ENCODE measurements around the gene BICC1. TPM values are rescaled to one million over a fixed set of nuclear protein-coding genes. Genes with fewer than 3 reads are reported as not detected.

Gene BICC1
- total and polyA plus RNA-seq, 2 of the 8 experiments (the other 6 are each of a cell fraction or from before 2014, with no cell fraction given) = 0.20 to 0.73 TPM

- ChIA-PET POLR2A (ENCODE audit: partially characterized antibody) (no interaction called here), CTCF (ENCODE audit: partially characterized antibody) (interaction anchor here (0.6 kb wide), 1 partner anchor 615 kb away, joined by 4 read pairs; no protein-coding TSS in a partner anchor)
- no peak overlapping the region for H3K4ac ChIP-seq (replicated peaks; ENCODE audit: insufficient read length, low read depth, low read length)
- no peaks in the 10 kb centered on the region for H3K27me3 ChIP-seq (replicated peaks in 1 of 4; ENCODE audit: control insufficient read depth in 3 of 4, extremely low read depth in 1 of 4, insufficient read depth in 3 of 4, low read length in 3 of 4)
- H2BK12ac ChIP-seq (ENCODE audit: low read depth, low read length) = no peak overlapping the region
- no peaks in the 10 kb centered on the region for H3K79me2 ChIP-seq (ENCODE audit: control insufficient read depth in 1 of 2, insufficient read depth in 2 of 2, low read length in 2 of 2)
- no peaks in the 10 kb centered on the region for H3K79me1 ChIP-seq (ENCODE audit: low read depth, low read length)
- H3K4me2 ChIP-seq (ENCODE audit: insufficient read depth in 1 of 2, low read depth in 2 of 2, low read length in 2 of 2) = no peak overlapping the region
- H3K14ac ChIP-seq (ENCODE audit: insufficient read length) = no peak overlapping the region
- no peak overlapping the region for H4K8ac ChIP-seq (ENCODE audit: extremely low read depth, insufficient read depth, low read length)
- H4K20me1 ChIP-seq (replicated peaks in 1 of 2; ENCODE audit: control insufficient read depth in 1 of 2, insufficient read depth in 2 of 2, low read length in 2 of 2) = no peaks in the 10 kb centered on the region
- no peak overlapping the region for H3K18ac ChIP-seq (ENCODE audit: extremely low read depth, low read length)
- no peak overlapping the region for H2AK5ac ChIP-seq (ENCODE audit: low read depth, low read length)
- H2BK120ac ChIP-seq (replicated peaks; ENCODE audit: low read depth, low read length) = no peak overlapping the region
- H4K5ac ChIP-seq (ENCODE audit: insufficient read length, low read depth, low read length) = no peak overlapping the region
- H2BK20ac ChIP-seq (ENCODE audit: low read length) = no peak overlapping the region
- FAIRE-seq (no peak), DNase-seq (ENCODE audit: low read depth in 1 of 2, low spot score in 2 of 2) (no peak)
- H3K9me3 ChIP-seq (ENCODE audit: insufficient read depth in 2 of 2, low read depth in 1 of 2, low read length in 1 of 2) = no peaks in the 10 kb centered on the region
- H3K9ac ChIP-seq (replicated peaks in 1 of 4; ENCODE audit: extremely low read depth in 1 of 4, low read depth in 3 of 4, low read length in 3 of 4) = no peak overlapping the region
- H2BK5ac ChIP-seq (ENCODE audit: low read depth, low read length) = no peak overlapping the region
- H3K4me1 ChIP-seq (replicated peaks in 1 of 4; ENCODE audit: control insufficient read depth in 3 of 4, insufficient read depth in 4 of 4, low read length in 3 of 4) = no peaks in the 10 kb centered on the region
- H3K23ac ChIP-seq (ENCODE audit: insufficient read length) = no peak overlapping the region
- no peak overlapping the region for H3K56ac ChIP-seq (replicated peaks; ENCODE audit: insufficient read length, low read depth, low read length)
- no peak overlapping the region for H3K27ac ChIP-seq (ENCODE audit: low read depth, low read length)
- WGBS, 2 experiments (ENCODE audit: extremely low coverage in 1 of 2, insufficient coverage in 1 of 2, insufficient read length in 1 of 2, insufficient replicate concordance in 2 of 2, low coverage in 1 of 2, low lambda C conversion rate in 2 of 2, missing lambda C conversion rate in 1 of 2) = 86% methylated on average over 1 of the region's 1 CpG; no CpG with 5 or more reads in 1 of the 2 experiments
- no peaks in the 10 kb centered on the region for H3K36me3 ChIP-seq (ENCODE audit: control insufficient read depth in 2 of 4, insufficient read depth in 4 of 4, low read length in 3 of 4)
- no peak overlapping the region for H2AFZ ChIP-seq (ENCODE audit: low read length)
- no peak overlapping the region for H3K4me3 ChIP-seq (ENCODE audit: extremely low read depth in 1 of 4, insufficient read depth in 2 of 4, low read depth in 3 of 4, low read length in 4 of 4)
- no peak overlapping the region for H2BK15ac ChIP-seq (ENCODE audit: low read length)
- no peaks in the 10 kb centered on the region; the same call in 1 of the 2 replicates for H3K23me2 ChIP-seq (ENCODE audit: low read depth, low read length)
- no peak overlapping the region for H4K91ac ChIP-seq (replicated peaks; ENCODE audit: insufficient read length, low read length)
- no peak for TF ChIP-seq BRCA1 (IDR thresholded peaks at IDR 0.05; ENCODE audit: low read depth, low read length)
- TF ChIP-seq SP4 (IDR thresholded peaks at IDR 0.05; ENCODE audit: low read length) = no peak
- no peak for TF ChIP-seq SIN3A (conservative IDR thresholded peaks at IDR 0.05 in 1 of 2, IDR thresholded peaks at IDR 0.05 in 1 of 2; ENCODE audit: low read depth in 1 of 2, low read length in 2 of 2)
- TF ChIP-seq BACH1 (IDR thresholded peaks at IDR 0.05; ENCODE audit: low read length) = no peak
- TF ChIP-seq POU5F1 (IDR thresholded peaks at IDR 0.05; ENCODE audit: low read depth, low read length) = no peak
- TF ChIP-seq PHF8 (conservative IDR thresholded peaks at IDR 0.05; ENCODE audit: low read depth, low read length) = no peak
- no peak for TF ChIP-seq SP1 (IDR thresholded peaks at IDR 0.05; ENCODE audit: low read depth, low read length)
- no peak for TF ChIP-seq RFX5 (IDR thresholded peaks at IDR 0.05; ENCODE audit: borderline replicate concordance, low read depth, low read length)
- no peak for TF ChIP-seq FOSL1 (IDR thresholded peaks at IDR 0.05; ENCODE audit: insufficient read depth, low read depth, low read length)
- no peak for TF ChIP-seq CREB1 (IDR thresholded peaks at IDR 0.05)
- TF ChIP-seq SRF (IDR thresholded peaks at IDR 0.05; ENCODE audit: low read depth, low read length) = no peak
- no peak for TF ChIP-seq MAFK (IDR thresholded peaks at IDR 0.05; ENCODE audit: low read depth, low read length)
- no peak for TF ChIP-seq ATF2 (IDR thresholded peaks at IDR 0.05; ENCODE audit: low read length)
- no peak for TF ChIP-seq POLR2A (IDR thresholded peaks at IDR 0.05; ENCODE audit: control extremely low read depth in 1 of 2, low read depth in 2 of 2, low read length in 2 of 2)
- TF ChIP-seq SP2 (IDR thresholded peaks at IDR 0.05; ENCODE audit: low read length) = no peak
Measured at GRCh38 chr10:58758321-58758720, 245.6 kb downstream of the BICC1 start.
